ENCODE measurements around the gene AMIGO3.
"Not testable (repeated sequence)": the region's sequence is repeated elsewhere in the genome, so short reads cannot be mapped to it uniquely, and the experiment has no call there.

AMIGO3 gene

DNA sequence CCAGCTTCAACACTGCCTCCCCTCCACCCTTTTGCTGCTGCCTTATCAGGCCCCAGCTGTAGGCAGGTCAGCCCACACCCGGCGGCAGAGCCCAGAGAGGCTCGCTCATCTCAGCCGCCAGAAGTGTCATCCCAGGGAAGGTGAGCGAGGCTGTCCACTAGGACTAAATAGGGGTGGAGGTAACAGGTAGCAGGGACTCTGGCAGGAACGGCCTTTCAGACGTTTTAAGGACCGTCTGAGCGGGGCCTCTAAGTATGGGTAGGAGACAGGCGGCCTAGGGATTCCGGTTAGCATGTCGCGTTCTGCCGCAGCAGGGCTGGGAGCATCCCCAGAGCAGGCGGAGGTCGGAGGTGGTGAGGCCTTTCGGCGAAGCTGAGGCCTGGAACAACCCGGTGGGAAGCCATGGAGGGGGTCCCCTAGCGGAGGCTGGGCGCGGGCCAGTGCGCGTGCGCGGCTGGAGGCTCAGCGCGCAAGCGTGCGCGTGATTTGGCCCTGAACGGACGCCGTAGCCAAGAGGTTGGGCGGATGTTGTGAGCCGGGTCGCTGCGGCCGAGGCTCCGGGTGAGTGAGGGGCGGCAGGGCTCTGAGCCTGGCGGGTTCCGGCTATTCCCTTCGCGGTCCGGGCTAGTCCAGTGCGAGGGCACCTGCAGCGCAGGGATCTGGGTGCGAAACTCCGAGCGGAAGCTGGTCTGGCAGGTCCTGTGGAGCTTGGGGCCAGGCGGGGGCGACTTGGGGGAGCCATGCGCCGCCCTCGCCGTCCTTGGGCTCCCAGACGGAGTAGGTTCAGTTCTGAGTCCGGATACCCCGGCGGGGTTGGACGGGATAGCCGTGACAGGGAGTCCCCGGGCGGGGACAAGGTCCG is 30.2 kb downstream of the AMIGO3 start, which contains the start of the genes MST1 and RNF123:
Gene MST1 (minus strand): TSS at position 429 of the 862 bp plus-strand sequence. CDS start 783 bp downstream, outside the sequence.
Gene RNF123 (plus strand): TSS at position 512 of the 862 bp plus-strand sequence. CDS start 1,609 bp downstream, outside the sequence.
- DNase-seq = no peak

DNA sequence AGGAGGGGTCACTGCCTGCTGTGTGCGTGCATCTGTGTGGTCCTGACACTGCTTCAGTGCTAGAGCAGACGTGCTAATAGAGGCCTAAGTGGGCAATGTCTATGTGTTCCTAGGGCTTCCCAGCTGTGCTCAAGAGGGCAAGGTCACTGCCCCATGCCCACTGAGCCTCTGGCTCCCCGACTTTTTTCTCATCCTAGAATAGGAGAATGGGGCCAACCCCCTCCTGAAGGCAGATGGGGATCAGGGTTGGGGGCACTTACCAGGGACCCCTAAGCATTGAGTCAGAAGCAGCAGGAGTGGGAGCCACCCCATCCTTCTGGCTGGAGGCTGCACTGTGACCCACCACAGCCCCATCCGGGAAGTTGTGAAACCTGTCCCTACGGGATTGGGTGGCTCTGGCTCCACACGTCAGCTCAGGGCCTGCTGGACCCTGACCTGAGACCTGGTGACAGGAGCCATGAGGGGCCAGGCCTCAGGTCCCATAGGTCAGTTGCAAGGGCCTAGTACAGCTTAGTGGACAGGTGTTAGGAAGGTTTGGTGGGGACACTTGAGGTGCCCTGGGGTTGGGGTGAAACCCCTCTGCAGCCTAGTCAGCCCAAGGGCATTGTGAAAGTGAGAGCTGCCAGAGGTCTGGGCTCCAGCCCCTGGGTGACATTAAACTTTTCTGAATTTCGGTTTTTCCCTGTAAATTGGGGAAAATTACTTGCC is 31.0 kb downstream of the AMIGO3 start:
- DNase-seq = not testable (repeated sequence)

DNA sequence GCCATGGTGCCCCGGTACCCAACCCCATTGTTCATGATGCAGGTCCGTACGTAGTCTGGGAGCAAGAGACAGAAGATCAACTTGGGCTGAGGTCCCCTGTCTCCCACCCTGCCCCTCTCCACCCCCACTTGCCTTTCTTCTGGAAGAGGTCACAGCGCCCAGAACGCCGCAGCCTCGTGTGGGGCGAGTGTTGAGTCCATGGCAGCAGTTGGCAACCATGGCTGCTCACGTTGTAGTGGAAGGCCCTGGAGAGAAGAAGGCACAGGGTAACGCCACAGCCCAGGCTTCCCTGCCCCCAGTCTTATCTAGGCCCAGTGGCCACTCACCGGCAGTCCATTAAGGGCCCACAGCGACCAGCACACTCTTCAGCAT is 32.1 kb downstream of the AMIGO3 start:
- DNase-seq = not testable (repeated sequence)

GRCh38 chr3:49686769-49687423 is 32.6 kb downstream of the AMIGO3 start:
- not testable (repeated sequence) for DNase-seq

DNA sequence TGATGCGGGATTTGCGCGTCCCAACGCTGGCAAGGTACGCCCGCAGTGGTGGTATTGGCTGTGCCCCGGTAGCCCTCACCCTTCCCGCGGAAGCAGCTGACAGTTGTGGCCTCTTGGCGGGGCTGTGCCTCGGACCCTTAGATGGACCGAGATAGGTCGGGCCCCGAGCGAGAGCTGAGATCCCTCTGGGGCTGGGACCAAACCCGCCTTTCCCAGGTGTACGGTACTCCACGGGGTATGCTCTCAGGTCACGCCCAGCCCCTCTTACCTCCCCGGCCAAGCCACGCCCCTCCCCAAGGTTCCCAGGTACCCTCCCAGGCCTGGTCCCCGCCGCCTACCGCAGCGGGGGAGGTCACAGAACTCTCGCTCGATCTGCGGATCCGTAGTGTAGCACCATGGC is 33.1 kb downstream of the AMIGO3 start:
- not testable (repeated sequence) for DNase-seq

GRCh38 chr3:49685846-49686245 is 33.6 kb downstream of the AMIGO3 start:
- DNase-seq = not testable (repeated sequence)

DNA sequence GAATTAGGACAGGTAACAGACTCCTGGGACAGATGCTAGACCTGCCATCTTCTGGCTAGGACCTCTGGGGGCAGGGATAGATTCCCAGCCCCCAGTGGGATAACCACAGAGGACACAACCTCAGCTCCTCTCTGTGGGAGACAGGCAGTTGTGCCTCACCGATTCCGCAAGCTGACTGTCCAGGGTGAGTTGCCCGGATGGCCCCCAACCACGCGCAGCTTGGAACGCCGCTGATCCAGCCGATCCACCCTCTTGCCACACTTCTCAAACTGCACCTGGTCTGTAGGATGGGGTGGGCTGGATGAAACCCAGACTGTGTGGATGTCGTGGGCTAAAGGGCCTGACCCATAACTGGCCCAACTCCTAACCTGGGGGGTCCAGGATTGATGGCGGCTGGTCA is 34.4 kb downstream of the AMIGO3 start:
- DNase-seq = not testable (repeated sequence)

- not testable (repeated sequence) for DNase-seq
Measured at GRCh38 chr3:49684453-49684852, 35.0 kb downstream of the AMIGO3 start.

- no peak for DNase-seq
Measured at GRCh38 chr3:49683162-49683561, 36.3 kb downstream of the AMIGO3 start.

DNA sequence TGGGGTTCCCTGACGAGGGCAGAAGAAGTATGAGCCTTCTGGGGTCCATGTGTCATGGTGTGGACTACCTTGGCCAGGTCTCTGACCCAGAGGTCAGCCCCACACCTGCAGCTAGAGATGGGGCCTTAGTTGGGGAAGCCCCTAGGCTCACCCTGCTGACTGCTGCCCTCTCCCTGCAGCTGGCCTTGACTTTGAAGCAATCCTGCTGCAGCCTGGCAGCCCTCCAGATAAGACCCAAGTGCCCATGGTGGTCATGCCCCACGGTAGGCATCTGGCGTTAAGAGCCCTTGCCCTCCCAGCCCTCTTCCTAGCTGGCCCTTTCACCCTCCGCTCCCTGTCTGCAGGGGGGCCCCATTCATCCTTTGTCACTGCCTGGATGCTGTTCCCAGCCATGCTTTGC is 37.9 kb downstream of the AMIGO3 start:
- DNase-seq = no peak

DNA sequence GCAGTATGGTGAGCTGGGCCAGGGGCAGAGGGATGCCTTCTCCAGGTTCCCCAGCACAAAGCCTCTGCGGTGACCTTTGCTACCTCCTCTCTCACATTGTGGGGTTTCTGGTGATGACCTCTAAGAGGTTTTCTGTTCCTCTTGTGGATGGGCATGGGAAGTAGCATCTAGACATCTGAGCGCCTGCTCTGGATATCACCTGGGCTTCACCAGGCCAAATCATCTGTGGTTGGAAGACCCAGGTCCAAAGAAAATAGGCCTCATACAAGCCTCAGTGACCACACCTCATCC is 38.3 kb downstream of the AMIGO3 start:
- no peak for DNase-seq

DNA sequence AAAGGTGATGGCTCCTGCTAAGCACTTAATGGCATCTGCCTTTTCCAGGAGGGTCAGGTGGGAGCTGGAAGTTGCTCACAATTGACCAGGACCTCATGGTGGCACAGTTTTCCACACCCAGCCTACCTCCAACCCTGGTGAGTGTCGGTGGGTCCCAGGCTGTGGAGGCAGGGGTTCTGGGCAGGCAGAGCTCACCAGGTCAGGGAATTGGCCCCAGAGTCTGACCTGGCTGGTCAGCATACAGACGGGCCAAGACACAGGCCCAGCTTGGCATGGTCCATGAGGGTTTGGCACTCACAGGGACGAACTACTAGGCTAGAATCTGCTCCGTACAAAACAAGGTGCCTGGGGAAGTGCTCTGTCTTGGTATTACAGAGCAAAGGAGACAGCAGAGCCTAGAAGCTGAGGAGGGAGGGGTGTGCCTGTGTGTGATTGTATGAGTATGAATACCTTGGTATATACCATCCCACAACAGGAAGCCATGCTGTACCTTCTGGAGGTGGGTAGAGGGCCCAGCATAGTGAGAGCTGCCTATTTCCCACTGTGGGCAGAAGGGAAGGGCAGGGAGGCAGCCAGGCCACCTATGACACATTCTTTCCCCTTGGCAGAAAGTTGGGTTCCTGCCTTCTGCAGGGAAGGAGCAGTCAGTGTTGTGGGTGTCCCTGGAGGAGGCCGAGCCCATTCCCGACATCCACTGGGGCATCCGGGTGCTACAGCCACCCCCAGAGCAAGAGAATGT is 38.8 kb downstream of the AMIGO3 start:
- no peak for DNase-seq

GRCh38 chr3:49675912-49676311 is 43.6 kb downstream of the AMIGO3 start:
- DNase-seq = no peak

GRCh38 chr3:49674497-49674983 is 44.9 kb downstream of the AMIGO3 start:
- DNase-seq = no peak

GRCh38 chr3:49673715-49674496 is 45.6 kb downstream of the AMIGO3 start, which contains the start of gene APEH:
Gene APEH (plus strand): TSS chr3:49674351. CDS start chr3:49674402, 51 bp downstream.
- no peak for DNase-seq

- DNase-seq = no peak
Measured at GRCh38 chr3:49673121-49673714, 46.3 kb downstream of the AMIGO3 start.

- DNase-seq = no peak
Measured at GRCh38 chr3:49671291-49672288, 47.9 kb downstream of the AMIGO3 start.

DNA sequence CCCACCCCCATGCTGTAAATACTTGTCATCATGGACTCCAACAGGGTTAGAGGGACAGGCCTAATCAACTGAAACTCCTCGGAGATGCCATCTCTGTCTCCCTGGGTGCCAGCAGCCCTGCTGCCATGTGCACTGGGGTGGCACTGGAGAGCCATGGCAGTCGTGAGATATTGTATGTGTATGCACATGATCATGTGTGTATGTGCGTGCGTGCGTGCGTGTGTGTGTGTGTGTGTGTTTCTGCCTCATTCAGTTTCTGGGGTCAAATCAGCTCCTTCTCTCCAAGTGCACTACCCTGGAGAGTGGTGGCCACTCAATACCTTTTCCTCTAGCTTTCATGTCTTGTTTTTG is 48.6 kb downstream of the AMIGO3 start:
- DNase-seq = no peak

DNA sequence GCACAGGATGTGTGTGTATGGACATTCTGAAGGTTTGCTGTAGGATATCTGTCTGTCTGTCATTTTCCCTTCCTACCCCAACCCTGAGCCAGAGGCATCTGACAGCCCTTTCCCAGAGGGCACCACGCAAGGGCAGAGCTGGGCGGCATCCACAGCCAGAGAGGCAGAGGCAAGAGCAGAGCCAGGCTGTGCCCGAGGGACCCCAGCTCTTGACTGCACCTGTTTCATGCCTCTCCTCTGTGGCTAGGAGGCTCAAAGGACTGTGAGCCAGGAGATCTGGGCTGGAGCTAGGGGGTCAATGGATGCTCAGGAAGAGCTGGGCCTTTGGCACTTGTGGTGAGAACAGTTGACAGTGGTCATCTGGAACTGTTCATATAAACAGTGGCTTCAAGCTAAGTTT is 50.1 kb downstream of the AMIGO3 start:
- DNase-seq = no peak

Measured in hypothalamus (tissue), 51 donors.